Esophagus mucosa (tissue), 1 donor: Measurements from ENCODE around the gene LRRC28. TPM values are rescaled to one million over a fixed set of nuclear protein-coding genes. Genes with fewer than 3 reads are reported as not detected.
"Not testable (repeated sequence)": the region's sequence is repeated elsewhere in the genome, so short reads cannot be mapped to it uniquely, and the experiment has no call there.

ENCODE experiments used
- ATAC-seq: fragments of 200-7000 bp; cut with Tn5 transposase; one replicate; pipeline ENCODE4 v1.9.1; 2020
- total RNA-seq: library from RNA; stranded (reverse); gene quantifications from one replicate; pipeline ENCODE4 v1.2.4, GENCODE V29; 2023
- donor health status: DM: yes; HTN: yes; CAD: no.

Gene LRRC28
- 21.3 TPM for total RNA-seq

- ATAC-seq: peak; percentile 97
Measured at GRCh38 chr15:99250857-99251841, at the start of gene LRRC28. LRRC28 (plus strand) TSS chr15:99251481; CDS start chr15:99255958, 4,477 bp downstream.

GRCh38 chr15:99202176-99202552 lies 49.1 kb upstream of the LRRC28 start:
- no peak for ATAC-seq

- no peak for ATAC-seq
Measured at GRCh38 chr15:99207672-99208071, 43.6 kb upstream of the LRRC28 start.

GRCh38 chr15:99209326-99209725 lies 42.0 kb upstream of the LRRC28 start:
- no peak for ATAC-seq

- no peak for ATAC-seq
Measured at GRCh38 chr15:99210334-99210733, 40.9 kb upstream of the LRRC28 start.

DNA sequence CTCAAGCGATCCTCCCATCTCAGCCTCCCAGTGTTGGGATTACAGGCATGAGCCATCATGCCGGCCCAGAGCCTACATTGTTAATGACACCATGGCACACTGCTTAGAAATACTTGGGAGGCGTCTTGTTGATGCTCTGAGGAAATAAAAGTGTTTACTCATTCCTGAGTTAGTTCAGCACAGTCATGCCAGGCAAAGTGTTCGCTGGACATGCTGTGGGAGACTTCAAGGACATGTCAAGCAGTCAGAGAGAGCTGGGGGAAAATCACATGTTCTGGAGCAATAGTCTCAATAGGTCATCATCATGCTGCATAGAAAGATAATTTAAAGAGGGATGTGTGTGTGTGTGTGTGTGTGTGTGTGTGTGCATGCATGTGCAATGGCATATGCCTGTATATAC lies 39.4 kb upstream of the LRRC28 start:
- no peak for ATAC-seq

- no peak for ATAC-seq
Measured at GRCh38 chr15:99212406-99212805, 38.9 kb upstream of the LRRC28 start.

- peak; percentile 67 for ATAC-seq
Measured at GRCh38 chr15:99213187-99213811, 38.0 kb upstream of the LRRC28 start.

DNA sequence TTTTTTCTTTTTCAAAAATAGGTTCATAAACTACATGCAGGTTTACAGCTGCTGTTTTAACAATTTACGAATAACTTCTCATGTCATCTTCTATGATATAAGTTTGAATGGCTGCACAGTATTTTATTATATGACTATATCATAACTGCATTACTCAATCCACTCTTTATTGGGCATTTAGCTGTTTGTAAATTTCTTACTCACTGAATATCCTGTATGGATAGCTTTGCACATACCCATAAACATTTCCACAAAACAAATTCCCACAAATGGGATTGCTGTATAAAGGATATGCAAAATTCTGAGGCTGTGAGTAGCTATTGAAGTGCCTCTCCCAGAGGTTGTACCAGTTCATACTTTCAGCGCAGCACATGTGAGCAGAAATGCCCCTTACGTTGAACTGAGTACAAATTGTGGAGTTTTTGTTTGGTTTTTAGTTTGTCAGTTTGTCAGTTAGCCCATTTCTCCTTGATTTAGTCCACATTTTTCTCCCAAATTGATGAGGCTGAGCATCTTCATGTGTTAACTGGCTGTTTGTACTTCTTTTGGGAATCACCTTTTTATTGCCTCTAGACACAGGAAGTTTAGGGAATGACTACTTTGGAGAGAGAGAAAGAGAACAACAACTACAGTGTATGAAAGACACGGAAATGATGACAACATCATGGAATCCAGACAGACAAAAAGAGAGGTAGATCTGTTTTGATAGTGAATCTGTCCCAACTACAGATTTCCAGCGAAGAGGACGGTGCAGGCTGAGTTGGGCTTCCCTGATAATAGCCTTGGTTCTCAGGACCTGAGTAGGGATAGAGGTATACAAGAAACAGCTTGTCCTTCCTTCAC lies 26.7 kb upstream of the LRRC28 start:
- ATAC-seq: no peak

- no peak for ATAC-seq
Measured at GRCh38 chr15:99226802-99227201, 24.5 kb upstream of the LRRC28 start.

DNA sequence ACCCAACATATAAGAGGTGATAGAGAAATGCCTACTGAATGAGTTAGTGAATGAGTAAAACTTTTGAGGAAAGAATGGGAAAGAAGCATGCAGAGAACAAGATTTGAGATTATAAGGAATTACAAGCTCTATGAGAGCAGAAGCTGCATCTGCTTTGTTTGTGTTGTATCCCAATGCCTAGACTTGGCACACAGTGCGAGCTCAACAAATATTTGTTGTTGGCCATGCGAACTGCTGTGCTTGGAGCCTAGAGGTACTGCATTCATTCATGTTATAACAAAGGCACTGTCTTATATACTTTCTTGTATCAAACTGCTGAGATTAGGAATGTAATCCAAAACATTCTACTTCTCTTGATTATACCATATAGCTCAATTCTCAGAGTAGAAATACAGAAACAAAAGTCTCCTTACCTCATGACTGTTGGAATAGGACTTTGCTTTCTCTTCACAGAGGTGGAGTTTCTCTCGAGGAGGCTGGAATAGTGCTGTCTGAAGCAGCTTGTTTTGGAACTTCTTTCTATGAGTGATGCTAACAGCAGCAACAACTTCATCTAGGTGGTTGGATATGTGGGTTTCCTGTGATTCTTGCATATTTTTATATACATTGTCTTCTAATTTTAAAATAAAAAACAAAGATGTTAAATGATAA lies 23.0 kb upstream of the LRRC28 start:
- ATAC-seq: no peak

- ATAC-seq: no peak
Measured at GRCh38 chr15:99230867-99231266, 20.4 kb upstream of the LRRC28 start.

- ATAC-seq: no peak
Measured at GRCh38 chr15:99232740-99233139, 18.5 kb upstream of the LRRC28 start.

GRCh38 chr15:99234160-99234559 lies 17.1 kb upstream of the LRRC28 start:
- not testable (repeated sequence) for ATAC-seq

GRCh38 chr15:99238849-99239248 lies 12.4 kb upstream of the LRRC28 start:
- no peak for ATAC-seq

DNA sequence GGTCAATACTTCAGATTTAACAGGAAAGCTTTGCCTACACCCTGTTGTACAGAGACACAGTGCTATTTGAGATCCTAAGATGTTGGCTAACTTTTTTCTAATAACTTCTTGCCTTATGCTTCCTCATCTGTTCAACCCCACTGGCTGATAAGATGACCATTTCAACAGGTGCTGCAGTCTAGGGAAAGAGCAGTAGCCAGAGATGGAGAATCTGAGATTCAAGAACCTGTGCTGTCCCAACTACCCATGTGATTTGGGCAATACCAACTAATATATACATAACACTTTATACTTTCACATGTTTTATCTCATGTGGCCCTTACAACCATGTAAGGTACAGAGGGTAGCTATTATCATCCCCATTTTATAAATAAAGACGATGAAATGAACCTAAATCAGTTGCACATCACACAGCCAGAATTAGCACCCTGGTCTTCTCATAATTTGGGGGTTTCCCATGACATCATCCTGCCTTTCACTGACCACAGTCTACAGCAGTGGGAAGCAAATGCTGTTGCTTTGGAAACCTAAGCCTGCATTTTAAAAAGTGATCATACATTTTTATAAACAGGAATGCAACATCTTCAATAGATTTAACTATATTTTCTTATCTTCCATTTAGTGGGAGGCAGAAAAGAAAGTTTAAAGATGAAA lies 11.6 kb upstream of the LRRC28 start:
- no peak for ATAC-seq

DNA sequence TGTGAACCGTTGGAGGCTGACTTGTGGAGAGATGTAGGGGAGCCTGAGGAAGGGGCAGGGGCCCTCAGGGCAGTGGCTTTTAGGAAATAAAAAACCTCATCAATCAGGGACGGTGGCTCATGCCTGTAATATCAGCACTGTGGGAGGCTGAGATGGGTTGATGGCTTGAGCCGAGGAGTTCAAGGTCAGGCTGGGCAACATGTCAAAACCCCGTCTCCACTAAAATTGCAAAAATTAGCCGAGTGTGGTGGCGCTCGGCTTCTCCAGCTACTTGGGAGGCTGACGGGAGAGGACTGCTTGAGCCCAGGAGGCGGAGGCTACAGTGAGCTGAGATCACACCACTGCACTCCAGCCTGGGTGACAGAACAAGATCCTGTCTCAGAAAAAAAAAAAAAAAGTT lies 9.5 kb upstream of the LRRC28 start:
- no peak for ATAC-seq

GRCh38 chr15:99244306-99244705 lies 7.0 kb upstream of the LRRC28 start:
- ATAC-seq: no peak

GRCh38 chr15:99247062-99247461 lies 4.2 kb upstream of the LRRC28 start:
- no peak for ATAC-seq

- no peak for ATAC-seq
Measured at GRCh38 chr15:99248000-99248715, 3.1 kb upstream of the LRRC28 start.

DNA sequence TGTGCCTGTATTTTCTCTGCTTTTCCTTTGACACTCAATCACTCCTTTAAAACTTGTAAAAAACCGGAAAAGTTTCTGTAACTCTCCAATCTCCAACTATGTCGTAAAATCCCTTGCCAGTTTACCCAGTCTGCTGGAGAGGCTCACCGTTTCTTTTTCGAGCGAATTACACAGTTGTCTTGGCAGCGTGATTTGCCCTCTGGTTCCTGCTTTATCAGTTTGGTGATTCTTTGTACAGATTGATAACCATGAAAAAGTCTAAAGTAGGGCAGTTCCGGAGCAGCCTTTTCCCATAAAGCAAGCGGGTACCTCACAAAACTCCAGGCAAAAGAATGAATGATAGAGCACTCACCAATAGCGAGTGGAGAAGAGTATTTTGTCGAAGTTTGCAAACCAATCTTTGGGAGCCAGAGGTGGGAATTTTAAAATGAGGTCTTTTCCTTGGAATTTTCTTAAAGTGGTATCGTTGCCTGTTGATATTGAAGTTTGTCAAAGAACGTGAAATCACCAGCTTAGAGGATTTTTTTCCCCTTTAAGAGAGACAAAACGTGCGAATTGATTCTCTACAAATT lies 1.9 kb upstream of the LRRC28 start, which contains the start of gene TTC23:
TSS of gene TTC23 (minus strand) at position 312 of the 572 bp plus-strand sequence. CDS start 20,869 bp downstream, outside the sequence.
- no peak for ATAC-seq
